ENCODE data around the gene GPR137C. TPM values are rescaled to one million over a fixed set of nuclear protein-coding genes. Genes with fewer than 3 reads are reported as not detected.

GPR137C gene
- total and polyA plus RNA-seq, 2 of the 8 experiments (the other 6 are each of a cell fraction or from before 2014, with no cell fraction given) = 2.7 to 4.3 TPM

DNA sequence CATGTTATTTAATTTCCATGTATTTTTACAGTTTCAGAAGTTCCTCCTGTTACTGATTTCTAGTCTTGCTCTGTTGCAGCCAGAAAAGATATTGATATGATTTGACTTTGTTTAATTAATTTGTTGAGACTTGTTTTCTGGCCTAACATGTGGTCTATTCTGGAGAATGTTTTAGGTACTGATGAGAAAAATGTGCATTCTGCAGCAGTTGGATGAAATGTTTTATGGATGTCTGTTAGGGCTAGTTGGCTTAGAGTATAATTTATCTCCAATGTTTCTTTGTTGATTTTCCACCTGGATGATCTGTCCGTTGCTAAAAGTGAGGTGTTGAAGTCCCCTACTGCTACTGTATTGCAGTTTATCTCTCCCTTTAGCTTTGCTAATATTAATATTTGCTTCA is 54.4 kb downstream of the GPR137C start:
- no peak overlapping the region for H2BK12ac ChIP-seq (ENCODE audit: low read depth, low read length)
- no peaks in the 10 kb centered on the region for H3K79me1 ChIP-seq (ENCODE audit: low read depth, low read length)
- no peak overlapping the region for H2BK5ac ChIP-seq (ENCODE audit: low read depth, low read length)
- no peaks in the 10 kb centered on the region for H3K9me3 ChIP-seq (ENCODE audit: insufficient read depth in 2 of 2, low read depth in 1 of 2, low read length in 1 of 2)
- H3K14ac ChIP-seq (ENCODE audit: insufficient read length) = no peak overlapping the region
- WGBS, 2 experiments (ENCODE audit: extremely low coverage in 1 of 2, insufficient coverage in 1 of 2, insufficient read length in 1 of 2, insufficient replicate concordance in 2 of 2, low coverage in 1 of 2, low lambda C conversion rate in 2 of 2, missing lambda C conversion rate in 1 of 2) = 86% methylated on average over 1 of the region's 1 CpG; no CpG with 5 or more reads in 1 of the 2 experiments
- H3K4me3 ChIP-seq (ENCODE audit: extremely low read depth in 1 of 4, insufficient read depth in 2 of 4, low read depth in 3 of 4, low read length in 4 of 4) = no peak overlapping the region
- no peak overlapping the region for H3K9ac ChIP-seq (replicated peaks in 1 of 4; ENCODE audit: extremely low read depth in 1 of 4, low read depth in 3 of 4, low read length in 3 of 4)
- no peak for TF ChIP-seq TBP (IDR thresholded peaks at IDR 0.05; ENCODE audit: low read depth, low read length)
- no peak for TF ChIP-seq RNF2 (IDR thresholded peaks at IDR 0.05; ENCODE audit: borderline replicate concordance, low read depth, low read length, missing control alignments, poor library complexity, severe bottlenecking)
- no peak for TF ChIP-seq SIX5 (IDR thresholded peaks at IDR 0.05; ENCODE audit: low read depth, low read length)
- no peak for TF ChIP-seq EP300 (IDR thresholded peaks at IDR 0.05; ENCODE audit: borderline replicate concordance in 1 of 2, low read depth in 2 of 2, low read length in 2 of 2)
- no peak for TF ChIP-seq NRF1 (IDR thresholded peaks at IDR 0.05; ENCODE audit: low read depth, low read length)
- no peak for TF ChIP-seq TAF7 (optimal IDR thresholded peaks at IDR 0.05; ENCODE audit: borderline replicate concordance, low read depth, low read length)
- TF ChIP-seq CHD1 (IDR thresholded peaks at IDR 0.05; ENCODE audit: low read depth, low read length) = no peak
- TF ChIP-seq KDM4A (IDR thresholded peaks at IDR 0.05; ENCODE audit: low read depth, low read length, severe bottlenecking) = no peak
- no peak for TF ChIP-seq YY1 (IDR thresholded peaks at IDR 0.05; ENCODE audit: low read depth, low read length)
- no peak for TF ChIP-seq SAP30 (IDR thresholded peaks at IDR 0.05; ENCODE audit: insufficient read depth, insufficient replicate concordance, low read length)
- no peak for TF ChIP-seq SUZ12 (IDR thresholded peaks at IDR 0.05; ENCODE audit: low read length)
- no peak for TF ChIP-seq RXRA (IDR thresholded peaks at IDR 0.05; ENCODE audit: insufficient read depth, low read depth, low read length)
- TF ChIP-seq ZNF274 (IDR thresholded peaks at IDR 0.05; ENCODE audit: borderline replicate concordance, extremely low read depth, low read length) = no peak
- H3K23me2 ChIP-seq (ENCODE audit: low read depth, low read length) = no peaks in the 10 kb centered on the region
- no peaks in the 10 kb centered on the region for H3K27me3 ChIP-seq (replicated peaks in 1 of 4; ENCODE audit: control insufficient read depth in 3 of 4, extremely low read depth in 1 of 4, insufficient read depth in 3 of 4, low read length in 3 of 4)
- H3K4me1 ChIP-seq (replicated peaks in 1 of 4; ENCODE audit: control insufficient read depth in 3 of 4, insufficient read depth in 4 of 4, low read length in 3 of 4) = peaks cover 0 to 4% (median 0%) of the 10 kb centered on the region in 4 experiments; a peak in 1 of 7 replicates
- ChIA-PET POLR2A (ENCODE audit: partially characterized antibody) (no interaction called here), CTCF (ENCODE audit: partially characterized antibody) (interaction anchor here (0.8 kb wide), 1 partner anchor 136 kb away, joined by 3 read pairs; no protein-coding TSS in a partner anchor)
- H3K4ac ChIP-seq (replicated peaks; ENCODE audit: insufficient read length, low read depth, low read length) = no peak overlapping the region
- no peak overlapping the region for H3K27ac ChIP-seq (ENCODE audit: low read depth, low read length)
- DNase-seq (ENCODE audit: low read depth in 1 of 2, low spot score in 2 of 2) = no peak
- H3K4me2 ChIP-seq (ENCODE audit: insufficient read depth in 1 of 2, low read depth in 2 of 2, low read length in 2 of 2) = no peak overlapping the region
- no peak overlapping the region for H2AFZ ChIP-seq (ENCODE audit: low read length)
- no peaks in the 10 kb centered on the region for H3K36me3 ChIP-seq (ENCODE audit: control insufficient read depth in 2 of 4, insufficient read depth in 4 of 4, low read length in 3 of 4)
- H2BK15ac ChIP-seq (ENCODE audit: low read length) = no peak overlapping the region
- no peak overlapping the region for H4K91ac ChIP-seq (replicated peaks; ENCODE audit: insufficient read length, low read length)
- H4K5ac ChIP-seq (ENCODE audit: insufficient read length, low read depth, low read length) = no peak overlapping the region
- no peak for FAIRE-seq
- H4K20me1 ChIP-seq (replicated peaks in 1 of 2; ENCODE audit: control insufficient read depth in 1 of 2, insufficient read depth in 2 of 2, low read length in 2 of 2) = no peaks in the 10 kb centered on the region
- no peak overlapping the region for H4K8ac ChIP-seq (ENCODE audit: extremely low read depth, insufficient read depth, low read length)
- no peaks in the 10 kb centered on the region for H3K79me2 ChIP-seq (ENCODE audit: control insufficient read depth in 1 of 2, insufficient read depth in 2 of 2, low read length in 2 of 2)
- H2BK120ac ChIP-seq (replicated peaks; ENCODE audit: low read depth, low read length) = no peak overlapping the region
- H3K23ac ChIP-seq (ENCODE audit: insufficient read length) = no peak overlapping the region
- no peak overlapping the region for H3K18ac ChIP-seq (ENCODE audit: extremely low read depth, low read length)
- H2AK5ac ChIP-seq (ENCODE audit: low read depth, low read length) = no peak overlapping the region
- H3K56ac ChIP-seq (replicated peaks; ENCODE audit: insufficient read length, low read depth, low read length) = no peak overlapping the region
- no peak overlapping the region for H2BK20ac ChIP-seq (ENCODE audit: low read length)
